Right atrium auricular region (tissue), 2 donors: ENCODE measurements around the gene EFCAB11. TPM values are rescaled to one million over a fixed set of nuclear protein-coding genes. Genes with fewer than 3 reads are reported as not detected.

Source experiments
- DNase-seq: peaks from one replicate; pipeline ENCODE4 v3.0.0-alpha.2; 2019; ENCODE audit warnings: low spot score
- H3K27ac ChIP-seq, 2 donors: fragments of 200-600 bp; sonication (generic); 1 replicate in 1 of 2; 2 replicates in 1 of 2; pipeline ENCODE4 v1.5.1; 2016 to 2019
- H3K27me3 ChIP-seq, 2 donors: fragments of 200-600 bp; sonication (generic); one replicate each; pipeline versions ENCODE4 v1.5.1 to v1.6.0; 2017 to 2019
- H3K36me3 ChIP-seq: fragments of 200-600 bp; sonication (generic); one replicate; pipeline ENCODE4 v1.5.1; 2016
- H3K4me1 ChIP-seq, 2 donors: fragments of 200-600 bp; sonication (generic); one replicate each; pipeline versions ENCODE4 v1.5.1 to v1.6.0; 2017 to 2019
- H3K4me3 ChIP-seq, 2 donors: fragments of 200-600 bp; sonication (generic); 1 replicate in 1 of 2; 2 replicates in 1 of 2; pipeline ENCODE4 v1.5.1; 2017 to 2019; ENCODE audit warnings: mild to moderate bottlenecking in 1 of 2, moderate library complexity in 1 of 2
- H3K9me3 ChIP-seq, 2 donors: fragments of 200-600 bp; sonication (generic); one replicate each; pipeline ENCODE4 v1.5.1; 2019
- CTCF ChIP-seq, 2 donors: fragments of 200-600 bp; sonication (generic); IDR thresholded peaks; one replicate each; pipeline ENCODE4 v1.5.1; 2019; ENCODE audit warnings: antibody characterized with exemption in 2 of 2
- total RNA-seq, 2 donors: library from RNA; depleted of rRNA; stranded (reverse); fragments of >200 nt; gene quantifications; one replicate each; pipeline ENCODE4 v1.1.0, GENCODE V29; 2016

EFCAB11 gene
- total RNA-seq, 2 donors from 2014 or later, result 2.0 to 2.2 TPM

- H3K4me1 ChIP-seq, result no peaks in the 10 kb centered on the region
- H3K36me3 ChIP-seq, result no peaks in the 10 kb centered on the region
- peaks cover 0 to 6% of the 10 kb centered on the region in 2 donors for H3K9me3 ChIP-seq
- H3K27ac ChIP-seq, result no peak overlapping the region
- no peak overlapping the region for H3K4me3 ChIP-seq
- no peaks in the 10 kb centered on the region for H3K27me3 ChIP-seq
- no peak for TF ChIP-seq CTCF (IDR thresholded peaks at IDR 0.05)
- no peak for DNase-seq
These were observed 125.9 kb downstream of the EFCAB11 start for GRCh38 chr14:89828471-89829165.

- Histone ChIP-seq H3K36me3 (no peaks in the 10 kb centered on the region), H3K4me3 (no peak overlapping the region), H3K27me3 (no peaks in the 10 kb centered on the region), H3K9me3 (peaks cover 0 to 16% of the 10 kb centered on the region in 2 donors), H3K27ac (no peak overlapping the region), H3K4me1 (no peaks in the 10 kb centered on the region)
- no peak for TF ChIP-seq CTCF (IDR thresholded peaks at IDR 0.05)
- no peak for DNase-seq
These were observed 127.3 kb downstream of the EFCAB11 start for GRCh38 chr14:89827265-89827664.

GRCh38 chr14:89826596-89826995 lies 127.9 kb downstream of the EFCAB11 start:
- Histone ChIP-seq H3K4me3 (no peak overlapping the region), H3K27me3 (no peaks in the 10 kb centered on the region), H3K27ac (no peak overlapping the region), H3K4me1 (no peaks in the 10 kb centered on the region), H3K9me3 (peaks cover 0 to 16% of the 10 kb centered on the region in 2 donors), H3K36me3 (no peaks in the 10 kb centered on the region)
- DNase-seq, result no peak
- no peak for TF ChIP-seq CTCF (IDR thresholded peaks at IDR 0.05)

- Histone ChIP-seq H3K27ac (no peak overlapping the region), H3K4me1 (no peaks in the 10 kb centered on the region), H3K36me3 (no peaks in the 10 kb centered on the region), H3K9me3 (peaks cover 0 to 16% of the 10 kb centered on the region in 2 donors), H3K27me3 (no peaks in the 10 kb centered on the region), H3K4me3 (no peak overlapping the region)
- TF ChIP-seq CTCF (IDR thresholded peaks at IDR 0.05), result no peak
- DNase-seq, result no peak
These were observed 130.8 kb downstream of the EFCAB11 start for GRCh38 chr14:89823743-89824142.

GRCh38 chr14:89814126-89814525 lies 140.4 kb downstream of the EFCAB11 start:
- Histone ChIP-seq H3K4me1 (peaks cover 0 to 6% of the 10 kb centered on the region in 2 donors), H3K36me3 (no peaks in the 10 kb centered on the region), H3K27ac (peak overlapping the region in 1 of 2 donors; percentile 8), H3K27me3 (no peaks in the 10 kb centered on the region), H3K4me3 (peak overlapping the region in 1 of 2 donors; percentile 8), H3K9me3 (no peaks in the 10 kb centered on the region)
- no peak for DNase-seq
- no peak for TF ChIP-seq CTCF (IDR thresholded peaks at IDR 0.05)

- TF ChIP-seq CTCF (IDR thresholded peaks at IDR 0.05), result no peak
- H3K36me3 ChIP-seq, result no peaks in the 10 kb centered on the region
- no peaks in the 10 kb centered on the region for H3K9me3 ChIP-seq
- peak overlapping the region in 1 of 2 donors; percentile 8 for H3K27ac ChIP-seq
- peaks cover 0 to 6% of the 10 kb centered on the region in 2 donors for H3K4me1 ChIP-seq
- peak overlapping the region in 1 of 2 donors; percentile 8 for H3K4me3 ChIP-seq
- no peaks in the 10 kb centered on the region for H3K27me3 ChIP-seq
- DNase-seq, result no peak
These were observed 140.9 kb downstream of the EFCAB11 start for GRCh38 chr14:89813617-89814031.
